IMR-90 (cell line): ENCODE measurements around the gene C1QTNF8. TPM values are rescaled to one million over a fixed set of nuclear protein-coding genes. Genes with fewer than 3 reads are reported as not detected.
A peak's percentile ranks its signal among the peaks of the same experiment; 100 is the strongest.

Experiments
- ATAC-seq: fragments of 200-7000 bp; cut with Tn5 transposase; 2 replicates; pipeline ENCODE4 v1.9.1; 2020; ENCODE audit warnings: low read depth, mild to moderate bottlenecking, moderate library complexity
- BruUV-seq: library from RNA; stranded (reverse); fragments of 400-500 nt; replicated peaks from 2 replicates; lab custom pipeline; 2021; lab: Mats Ljungman, UMichigan
- CTCF ChIA-PET: fragments of 300-600 bp; formaldehyde crosslinking; extraction: SDS; loops from one replicate; lab custom pipeline; 2021; ENCODE audit warnings: antibody characterized with exemption; lab: Yijun Ruan, JAX
- POLR2A ChIA-PET: fragments of 300-600 bp; sonication (Branson Sonifier 250); formaldehyde crosslinking; loops from one replicate; lab custom pipeline; 2022; ENCODE audit warnings: antibody characterized with exemption; ENCODE audit not compliant: unreplicated experiment; lab: Charles Lee
- DNase-seq: peaks from one replicate; pipeline ENCODE4 v3.0.0; 2013
- H2AFZ ChIP-seq: replicated peaks from 2 replicates; pipeline ENCODE3; 2013; ENCODE audit warnings: low read length, mild to moderate bottlenecking; ENCODE audit not compliant: poor library complexity
- H2AK5ac ChIP-seq: 2 replicates; pipeline ENCODE4 v1.6.1; 2013; ENCODE audit warnings: low read depth, low read length, inconsistent platforms
- H2AK9ac ChIP-seq: replicated peaks from 2 replicates; pipeline ENCODE3; 2013; ENCODE audit warnings: mild to moderate bottlenecking, low read depth, low read length, moderate library complexity; ENCODE audit not compliant: poor library complexity
- H2BK120ac ChIP-seq: 2 replicates; pipeline ENCODE4 v1.6.1; 2013; ENCODE audit warnings: low read depth, low read length, inconsistent platforms
- H2BK15ac ChIP-seq: 3 replicates; pipeline ENCODE4 v1.6.1; 2013; ENCODE audit warnings: low read depth, low read length, inconsistent platforms
- H2BK20ac ChIP-seq: 2 replicates; pipeline ENCODE4 v1.6.1; 2013; ENCODE audit warnings: low read depth, mild to moderate bottlenecking, inconsistent platforms, low read length, moderate library complexity
- H2BK5ac ChIP-seq: 2 replicates; pipeline ENCODE4 v1.6.1; 2013; ENCODE audit warnings: mild to moderate bottlenecking, low read depth, low read length, inconsistent platforms; ENCODE audit not compliant: poor library complexity, severe bottlenecking
- H3K14ac ChIP-seq: replicated peaks from 2 replicates; pipeline ENCODE4 v1.6.1; 2013; ENCODE audit warnings: low read depth, low read length, inconsistent platforms
- H3K18ac ChIP-seq: 2 replicates; pipeline ENCODE4 v1.6.1; 2013; ENCODE audit warnings: low read depth, low read length, control low read depth
- H3K23ac ChIP-seq: 2 replicates; pipeline ENCODE4 v1.6.1; 2013; ENCODE audit warnings: low read depth, low read length, inconsistent platforms
- H3K27ac ChIP-seq: 2 replicates; pipeline ENCODE4 v1.5.1; 2013; ENCODE audit warnings: mild to moderate bottlenecking, control low read depth, low read length; ENCODE audit not compliant: insufficient read depth
- H3K27me3 ChIP-seq: 2 replicates; pipeline ENCODE4 v1.6.1; 2013; ENCODE audit warnings: low read length; ENCODE audit not compliant: control insufficient read depth, insufficient read depth
- H3K36me3 ChIP-seq: 2 replicates; pipeline ENCODE4 v1.6.1; 2013; ENCODE audit warnings: low read length, mixed read lengths; ENCODE audit not compliant: control insufficient read depth, insufficient read depth
- H3K4ac ChIP-seq: 2 replicates; pipeline ENCODE4 v1.6.1; 2013; ENCODE audit warnings: low read depth, low read length, inconsistent platforms
- H3K4me1 ChIP-seq: 2 replicates; pipeline ENCODE4 v1.6.1; 2013; ENCODE audit warnings: low read length, mixed read lengths; ENCODE audit not compliant: control insufficient read depth, insufficient read depth
- H3K4me2 ChIP-seq: 2 replicates; pipeline ENCODE4 v1.6.1; 2013; ENCODE audit warnings: low read depth, mild to moderate bottlenecking, control low read depth, low read length, moderate library complexity
- H3K4me3 ChIP-seq: 2 replicates; pipeline ENCODE4 v1.5.1; 2013; ENCODE audit warnings: low read depth, mild to moderate bottlenecking, control low read depth, low read length, moderate library complexity; ENCODE audit not compliant: insufficient read depth
- H3K56ac ChIP-seq: 2 replicates; pipeline ENCODE4 v1.6.1; 2013; ENCODE audit warnings: low read length, inconsistent platforms; ENCODE audit not compliant: insufficient read depth; ENCODE audit errors: extremely low read depth
- H3K79me1 ChIP-seq, 2 experiments: 2 replicates each; pipeline ENCODE4 v1.6.1; 2013; ENCODE audit warnings: low read length in 2 of 2, inconsistent platforms in 1 of 2, low read depth in 1 of 2
- H3K9ac ChIP-seq: 2 replicates; pipeline ENCODE4 v1.6.1; 2013; ENCODE audit warnings: low read depth, low read length, control low read depth
- H3K9me1 ChIP-seq: 2 replicates; pipeline ENCODE4 v1.6.1; 2013; ENCODE audit warnings: low read length, inconsistent platforms; ENCODE audit not compliant: insufficient read depth
- H3K9me3 ChIP-seq: 2 replicates; pipeline ENCODE4 v1.6.1; 2013; ENCODE audit warnings: low read length; ENCODE audit not compliant: control insufficient read depth, insufficient read depth
- H4K20me1 ChIP-seq: 2 replicates; pipeline ENCODE4 v1.6.1; 2013; ENCODE audit warnings: low read length, inconsistent platforms; ENCODE audit not compliant: insufficient read depth
- H4K5ac ChIP-seq: 2 replicates; pipeline ENCODE4 v1.6.1; 2013; ENCODE audit warnings: mild to moderate bottlenecking, low read depth, low read length, control low read depth
- H4K8ac ChIP-seq, 2 experiments: 2 replicates each; pipeline ENCODE4 v1.6.1; 2013; ENCODE audit warnings: low read depth in 2 of 2, low read length in 2 of 2, control low read depth in 1 of 2, inconsistent platforms in 1 of 2
- H4K91ac ChIP-seq: 2 replicates; pipeline ENCODE4 v1.6.1; 2013; ENCODE audit warnings: low read depth, low read length, inconsistent platforms; ENCODE audit not compliant: insufficient read depth
- CEBPB ChIP-seq: IDR thresholded peaks from 2 replicates; pipeline ENCODE4 v1.6.1; 2012; ENCODE audit warnings: low read depth, low read length, improper control_type of control experiment
- CHD1 ChIP-seq: IDR thresholded peaks from 2 replicates; pipeline ENCODE4 v1.6.1; 2012; ENCODE audit warnings: low read depth, low read length, improper control_type of control experiment
- ELK1 ChIP-seq: fragments of 150-350 bp; IDR thresholded peaks from 2 replicates; pipeline ENCODE4 v1.6.1; 2016; ENCODE audit warnings: low read depth, mild to moderate bottlenecking, low read length, moderate library complexity, borderline replicate concordance
- MAFK ChIP-seq: IDR thresholded peaks from 2 replicates; pipeline ENCODE4 v1.6.1; 2012; ENCODE audit warnings: low read depth, low read length, improper control_type of control experiment
- POLR2A ChIP-seq: IDR thresholded peaks from 2 replicates; pipeline ENCODE4 v1.6.1; 2012; ENCODE audit warnings: mild to moderate bottlenecking, low read depth, low read length
- RFX5 ChIP-seq: IDR thresholded peaks from 2 replicates; pipeline ENCODE4 v1.8.0; 2012; ENCODE audit warnings: low read depth, mild to moderate bottlenecking, low read length, moderate library complexity
- WGBS, 2 experiments: methylation state at CpG; one replicate each; pipeline versions ENCODE4 v1.1.5 to v1.1.7; 2013; ENCODE audit warnings: missing lambda C conversion rate in 2 of 2; ENCODE audit not compliant: insufficient read length in 1 of 2; ENCODE audit errors: extremely low coverage in 2 of 2; 5-methylcytosine and 5-hydroxymethylcytosine counted together
- dilution Hi-C: fragments of 300-500 bp; cut with HindIII; formaldehyde crosslinking; loops from one replicate; pipeline ENCODE4 v1.14.3; 2018; ENCODE audit warnings: low sequenced_read_pairs; ENCODE audit not compliant: unreplicated experiment
- in situ Hi-C: fragments of 300-500 bp; cut with MboI; formaldehyde crosslinking; loops from 3 replicates; pipeline ENCODE4 v1.14.3; 2019; ENCODE audit warnings: low sequenced_read_pairs, inconsistent platforms, mixed read lengths
- intact Hi-C: fragments of 100-400 bp; cut with micrococcal nuclease; formaldehyde crosslinking; loops from 2 replicates; pipeline ENCODE4 v1.10.0; 2022
- polyA plus RNA-seq, 3 experiments: library from polyadenylated mRNA; depleted of rRNA; stranded (reverse); fragments of >200 nt; gene quantifications; 2 replicates each; pipeline ENCODE4 v1.2.3, GENCODE V29; 2012; ENCODE audit warnings: low replicate concordance in 1 of 3
- total RNA-seq: library from RNA; depleted of rRNA; stranded (reverse); fragments of >200 nt; gene quantifications from 2 replicates; pipeline ENCODE4 v1.2.3, GENCODE V29; 2012

The C1QTNF8 gene
- total and polyA plus RNA-seq, 2 of the 4 experiments (the other 2 are of a cell fraction): not detected

DNA sequence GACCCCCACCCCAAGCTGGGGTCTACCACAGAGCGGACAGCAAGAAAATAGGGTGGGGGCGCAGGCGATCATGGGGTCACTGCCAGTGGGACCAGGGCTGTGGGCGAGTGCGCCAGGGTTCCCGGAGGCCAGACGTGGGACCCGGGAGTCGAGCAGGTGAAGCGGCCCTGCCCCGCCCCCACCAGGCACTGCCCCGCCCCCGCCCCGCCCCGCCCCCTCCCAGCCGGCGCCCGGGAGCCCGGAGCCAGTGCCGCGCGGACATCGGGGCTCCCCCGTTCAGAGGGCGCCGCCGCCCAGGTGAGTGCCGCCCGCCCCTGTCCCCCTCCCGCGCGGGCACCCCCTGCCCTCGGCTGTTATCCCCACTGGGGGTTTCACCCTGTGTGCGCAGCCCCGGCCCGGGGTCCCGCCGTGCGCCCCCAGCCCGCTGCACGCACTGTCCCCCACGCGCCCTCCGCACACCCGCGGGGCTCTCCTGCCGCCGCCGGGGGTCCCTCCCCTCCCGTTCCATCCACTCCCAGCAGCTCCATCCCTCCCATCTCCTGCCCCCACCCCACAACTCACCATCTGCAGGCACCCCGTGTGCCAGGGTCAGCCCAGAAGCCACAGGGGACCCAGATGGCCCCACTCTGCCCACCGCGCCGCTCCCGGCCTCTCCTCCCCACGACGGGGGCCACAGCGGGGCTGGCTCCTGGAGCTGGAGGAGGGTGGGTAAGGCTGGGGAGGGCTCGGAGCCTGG is 23.4 kb downstream of the C1QTNF8 start, which contains the start of gene SSTR5:
Gene SSTR5, plus strand, starts transcription at position 222 of the 736 bp plus-strand sequence. CDS start 6,122 bp downstream, outside the sequence.
- Histone ChIP-seq H4K20me1 (no peaks in the 10 kb centered on the region), H3K27ac (no peak within 1 kb of the TSS), H3K9me1 (no peaks in the 10 kb centered on the region), H4K5ac (no peak within 1 kb of the TSS), H3K27me3 (peaks cover 61% of the 10 kb centered on the region), H4K8ac (no peak within 1 kb of the TSS), H2AK9ac (peak within 1 kb of the TSS; percentile 50), H3K79me1 (no peaks in the 10 kb centered on the region), H3K23ac (no peak within 1 kb of the TSS), H3K9me3 (no peaks in the 10 kb centered on the region), H3K4me2 (no peak within 1 kb of the TSS), H3K36me3 (no peaks in the 10 kb centered on the region), H3K9ac (no peak within 1 kb of the TSS), H3K4me1 (no peaks in the 10 kb centered on the region), H4K91ac (no peak within 1 kb of the TSS), H2AFZ (no peak within 1 kb of the TSS), H3K18ac (no peak within 1 kb of the TSS), H3K14ac (no peak within 1 kb of the TSS), H2BK15ac (no peak within 1 kb of the TSS), H2AK5ac (no peak within 1 kb of the TSS), H3K4me3 (no peak within 1 kb of the TSS), H2BK20ac (no peak within 1 kb of the TSS), H3K56ac (no peak within 1 kb of the TSS), H2BK120ac (no peak within 1 kb of the TSS), H2BK5ac (no peak within 1 kb of the TSS), H3K4ac (no peak within 1 kb of the TSS)
- in situ Hi-C loops (loop anchor here (25.0 kb wide), 1 partner anchor 360 kb away; the partner anchor contains the start of genes ANTKMT, FBXL16 and METRN), intact Hi-C loops (no loop called here), dilution Hi-C loops (no loop called here)
- 2% methylated on average over 10 of the region's 59 CpGs; no CpG with 5 or more reads in 1 of the 2 experiments for whole genome bisulfite sequencing, 2 experiments
- TF ChIP-seq CEBPB (no peak), CHD1 (no peak), RFX5 (no peak), ELK1 (no peak), POLR2A (no peak), MAFK (no peak)
- ChIA-PET POLR2A (no interaction called here), CTCF (no interaction called here)
- DNase-seq (no peak), ATAC-seq (no peak)
- BruUV-seq: no TSS peak
